HG02678 (cell line): ENCODE data around the gene IRAK1.
"Not testable (repeated sequence)": the region's sequence is repeated elsewhere in the genome, so short reads cannot be mapped to it uniquely, and the experiment has no call there.

Source experiments
- ATAC-seq: cut with Tn5 transposase; IDR thresholded peaks from one replicate; pipeline ENCODE4 v1.9.1; 2021; ENCODE audit warnings: mild to moderate bottlenecking, moderate library complexity; ENCODE audit not compliant: unreplicated experiment

Gene IRAK1

DNA sequence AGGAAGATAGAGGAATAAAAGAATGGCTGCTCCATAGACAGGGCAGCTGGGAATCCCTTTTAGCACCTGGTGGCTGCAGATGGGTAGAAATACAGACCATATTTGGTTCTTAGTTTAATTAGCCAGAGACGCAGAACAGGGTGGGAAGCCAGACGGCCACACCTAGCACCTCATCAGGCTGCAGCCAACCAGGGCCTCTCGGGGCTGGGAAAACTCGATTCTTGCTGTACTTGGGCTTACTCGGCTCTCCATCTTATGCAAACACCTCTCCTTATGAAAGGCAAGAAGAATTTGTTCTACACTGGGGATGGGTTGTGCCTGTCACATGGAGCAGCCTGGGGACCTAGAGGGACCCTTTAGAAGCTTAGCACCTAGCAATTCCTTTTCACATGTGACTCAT is 19.7 kb downstream of the IRAK1 start:
- no peak for ATAC-seq

GRCh38 chrX:153999359-154000037 is 20.2 kb downstream of the IRAK1 start:
- no peak for ATAC-seq

- ATAC-seq, result no peak
Observed at GRCh38 chrX:153995504-153995903, 24.2 kb downstream of the IRAK1 start.

GRCh38 chrX:153994398-153994797 is 25.3 kb downstream of the IRAK1 start:
- not testable (repeated sequence) for ATAC-seq

- no peak for ATAC-seq
Observed at GRCh38 chrX:153993978-153994377, 25.7 kb downstream of the IRAK1 start.

DNA sequence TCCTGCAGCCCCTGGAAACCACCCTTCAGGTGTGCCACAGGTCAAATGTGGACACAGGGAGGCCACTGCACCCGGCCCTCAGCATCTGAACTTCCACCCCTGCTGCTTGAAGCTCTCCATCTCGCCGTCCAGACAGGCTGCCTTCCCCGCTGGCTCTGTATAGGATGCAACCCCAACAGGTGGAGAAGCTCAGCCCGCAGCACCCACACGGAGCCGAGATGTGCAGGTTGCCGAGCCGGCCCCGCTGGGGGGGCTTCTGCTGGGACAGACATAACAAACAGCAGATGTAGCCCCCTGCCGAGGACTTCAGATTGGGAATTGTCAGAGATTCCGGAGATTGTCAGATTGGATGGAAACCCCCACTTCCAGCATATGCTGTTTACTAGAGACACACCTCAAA is 26.6 kb downstream of the IRAK1 start:
- ATAC-seq, result no peak

- ATAC-seq, result no peak
Observed at GRCh38 chrX:153992180-153992579, 27.5 kb downstream of the IRAK1 start.

- ATAC-seq, result no peak
Observed at GRCh38 chrX:153991013-153991580, 28.6 kb downstream of the IRAK1 start.

DNA sequence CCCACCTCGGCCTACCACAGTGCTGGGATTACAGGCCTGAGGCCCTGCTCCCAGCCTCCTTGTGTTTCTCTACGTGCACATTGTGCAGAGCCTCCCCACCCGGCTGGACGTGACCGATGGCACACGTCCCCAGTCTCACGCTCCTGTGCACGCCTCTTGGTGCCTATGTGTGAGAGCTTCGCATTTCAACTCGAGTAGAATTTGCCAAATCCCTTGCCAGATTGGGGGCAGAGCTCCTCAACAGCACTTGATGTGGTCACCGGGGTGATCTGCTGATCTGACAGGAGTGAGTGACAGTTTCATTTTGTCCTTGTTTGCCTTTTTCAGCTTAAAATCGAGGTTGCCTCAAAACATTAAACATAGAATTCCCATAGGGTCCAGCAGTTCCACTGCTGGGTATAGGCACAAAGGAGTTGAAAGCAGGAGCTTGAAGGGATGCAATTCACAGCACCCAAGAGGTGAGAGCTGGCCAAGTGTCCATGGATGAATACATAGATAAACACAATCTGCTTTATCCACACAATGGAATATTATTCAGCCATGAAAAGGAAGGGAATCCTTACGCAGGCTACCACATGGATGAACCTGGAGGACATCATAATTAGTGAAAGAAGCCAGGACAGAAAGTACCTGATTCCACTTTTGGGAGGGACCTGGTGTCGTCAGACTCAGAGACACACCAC is 29.6 kb downstream of the IRAK1 start:
- ATAC-seq, result no peak

- ATAC-seq, result no peak
Observed at GRCh38 chrX:153988493-153988892, 31.2 kb downstream of the IRAK1 start.

DNA sequence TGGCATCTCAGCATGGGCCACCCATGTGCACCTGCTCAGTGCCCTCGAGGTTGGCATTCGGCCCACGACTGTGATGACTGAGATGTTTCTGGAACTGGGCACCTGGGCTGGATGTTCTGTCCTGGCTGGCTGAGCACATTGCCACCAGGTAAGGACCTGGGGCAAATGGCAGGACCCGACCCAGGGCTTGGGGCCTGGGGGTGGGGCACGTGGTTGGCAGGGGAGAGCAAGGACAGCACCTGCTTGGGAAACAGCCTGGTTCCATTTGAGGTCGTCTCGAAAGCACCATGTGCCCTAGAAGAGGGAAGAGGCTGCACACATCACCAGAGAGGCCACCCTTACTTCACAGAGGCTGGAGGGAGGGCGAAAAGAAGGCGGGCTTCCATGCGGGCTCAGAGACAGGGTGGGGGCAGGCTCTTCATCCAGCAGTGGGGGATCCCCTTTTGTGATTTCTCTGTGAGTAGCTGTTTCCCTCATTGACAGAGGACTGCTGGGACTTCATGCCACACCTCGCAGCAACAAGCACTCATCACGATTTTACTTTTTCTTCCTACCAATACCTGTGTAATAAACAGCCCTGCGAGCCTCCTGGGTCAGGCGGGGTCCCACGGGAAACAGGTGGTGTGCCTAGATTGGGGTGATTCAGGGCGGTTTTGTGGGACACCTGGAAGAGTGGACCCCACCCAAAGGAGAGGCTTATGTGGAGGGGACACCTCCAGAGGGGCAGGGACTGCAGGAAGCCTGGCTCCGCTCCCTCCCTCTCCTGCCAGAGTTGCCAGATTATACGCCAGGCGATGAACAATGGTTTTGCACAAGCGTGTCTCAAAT is 35.1 kb downstream of the IRAK1 start:
- peak; percentile 41 for ATAC-seq

DNA sequence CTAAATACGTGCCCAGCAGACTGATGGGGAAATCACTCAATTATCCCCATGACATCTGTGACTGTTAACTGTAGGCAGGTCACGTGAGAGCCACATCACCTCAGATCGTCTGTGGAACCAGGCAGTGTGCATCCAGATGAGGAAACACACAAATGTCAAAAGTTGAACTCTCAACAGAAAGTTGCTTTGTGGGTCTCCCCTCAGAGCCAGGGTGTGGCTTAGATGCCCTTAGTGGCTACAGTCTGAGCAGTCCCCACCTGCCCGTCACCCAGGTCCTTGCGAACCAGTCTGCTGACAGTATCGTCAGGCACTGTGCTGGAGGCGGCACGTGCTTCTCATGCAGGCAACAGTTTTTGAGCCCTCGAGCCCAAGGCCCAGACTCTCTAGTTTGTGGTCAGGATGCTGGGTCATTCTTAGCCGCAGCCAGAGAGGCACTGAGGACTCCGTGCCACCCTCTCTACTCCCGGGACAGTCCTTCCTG is 36.3 kb downstream of the IRAK1 start:
- ATAC-seq, result no peak

DNA sequence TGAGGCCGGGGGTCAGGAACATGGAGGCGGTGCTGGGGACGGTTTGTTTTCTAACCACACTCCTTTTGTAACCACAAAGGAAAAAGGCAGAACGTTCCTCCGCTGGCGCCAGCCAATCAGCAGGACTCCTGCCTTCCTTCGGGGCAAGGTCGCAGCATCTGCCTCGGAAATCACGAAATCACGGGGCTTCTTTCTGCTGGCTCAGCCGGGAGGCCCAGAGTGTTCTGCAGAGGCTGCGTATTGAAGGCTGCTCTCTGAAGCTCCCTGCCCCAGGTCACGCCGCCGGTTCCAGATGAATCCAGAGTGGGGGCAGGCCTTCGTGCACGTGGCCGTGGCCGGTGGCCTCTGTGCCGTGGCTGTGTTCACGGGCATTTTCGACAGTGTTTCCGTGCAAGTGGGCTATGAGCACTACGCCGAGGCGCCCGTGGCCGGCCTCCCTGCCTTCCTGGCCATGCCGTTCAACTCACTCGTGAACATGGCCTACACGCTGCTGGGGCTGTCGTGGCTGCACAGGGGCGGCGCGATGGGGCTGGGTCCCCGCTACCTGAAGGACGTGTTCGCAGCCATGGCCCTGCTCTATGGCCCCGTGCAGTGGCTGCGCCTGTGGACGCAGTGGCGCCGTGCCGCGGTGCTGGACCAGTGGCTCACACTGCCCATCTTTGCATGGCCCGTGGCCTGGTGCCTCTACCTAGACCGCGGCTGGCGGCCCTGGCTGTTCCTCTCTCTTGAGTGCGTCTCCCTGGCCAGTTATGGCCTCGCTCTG is 37.8 kb downstream of the IRAK1 start:
- ATAC-seq, result no peak

GRCh38 chrX:153981231-153981630 is 38.5 kb downstream of the IRAK1 start:
- ATAC-seq, result no peak

DNA sequence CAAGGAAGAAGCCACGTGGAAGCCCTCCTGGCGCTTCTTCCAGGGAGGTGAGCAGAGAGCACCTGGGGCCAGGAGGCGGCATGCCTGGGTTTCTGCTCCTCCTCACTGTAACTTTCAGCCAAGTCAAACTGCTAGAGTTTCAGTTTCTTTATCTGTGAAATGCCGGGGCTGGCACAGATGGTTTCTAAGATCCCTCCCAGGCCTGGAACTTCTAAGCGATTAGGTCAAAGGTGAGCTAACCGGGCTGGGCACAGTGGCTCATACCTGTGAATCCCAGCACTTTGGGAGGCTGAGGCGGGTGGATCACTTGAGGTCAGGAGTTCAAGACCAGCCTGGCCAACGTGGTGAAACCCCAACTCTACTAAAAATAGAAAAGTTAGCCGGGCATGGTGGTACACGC is 39.3 kb downstream of the IRAK1 start:
- ATAC-seq, result peak; percentile 39

- no peak for ATAC-seq
Observed at GRCh38 chrX:153974726-153975286, 44.9 kb downstream of the IRAK1 start.

DNA sequence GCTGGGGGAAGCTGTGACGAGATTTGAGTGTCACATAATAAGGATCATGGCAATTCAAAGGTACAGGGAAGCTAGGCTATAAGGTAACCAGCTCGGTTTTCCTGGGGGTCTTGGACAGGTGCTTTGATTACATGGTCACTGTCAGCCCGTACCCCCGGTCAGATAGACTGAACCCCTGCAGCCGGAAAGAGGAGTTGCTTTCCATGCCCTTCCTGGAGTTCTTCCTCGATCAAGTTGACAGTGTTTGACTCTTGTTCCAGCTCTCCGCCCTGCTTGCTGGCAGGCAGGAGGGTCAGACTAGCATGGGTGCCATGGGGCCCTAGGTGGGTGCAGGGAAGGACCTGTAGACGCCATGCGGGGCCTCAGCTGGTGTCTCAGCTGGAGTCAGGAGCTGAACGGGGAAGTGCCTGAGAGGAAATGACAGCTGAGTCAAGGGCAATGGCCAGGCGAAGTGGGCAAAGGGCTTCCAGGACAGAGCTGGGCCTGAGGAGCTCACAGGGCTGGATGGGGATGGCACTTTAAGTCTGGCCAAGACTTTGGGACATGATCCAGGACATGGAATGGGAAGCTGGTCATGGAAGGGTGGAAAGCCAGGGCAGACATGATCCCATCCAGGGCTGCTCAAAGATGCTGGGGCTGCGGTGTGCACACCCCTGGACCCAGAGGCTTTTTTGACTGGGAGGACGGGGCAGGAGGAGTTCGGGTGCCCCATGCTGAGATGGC is 45.5 kb downstream of the IRAK1 start:
- no peak for ATAC-seq

GRCh38 chrX:153973127-153974002 is 46.3 kb downstream of the IRAK1 start:
- ATAC-seq, result no peak
